GM21825 (cell line): ENCODE data around the gene TNFRSF21.

Source experiments
- ATAC-seq: cut with Tn5 transposase; IDR thresholded peaks from one replicate; pipeline ENCODE4 v1.9.1; 2021; ENCODE audit warnings: mild to moderate bottlenecking, moderate library complexity; ENCODE audit not compliant: unreplicated experiment

The TNFRSF21 gene

GRCh38 chr6:47181681-47182080 is 128.0 kb downstream of the TNFRSF21 start:
- no peak for ATAC-seq
